BJ (cell line): Measurements from ENCODE around the gene ABCC3. TPM values are rescaled to one million over a fixed set of nuclear protein-coding genes. Genes with fewer than 3 reads are reported as not detected.

Source experiments
- CTCF ChIA-PET: fragments of 350-600 bp; formaldehyde crosslinking; extraction: SDS; loops from one replicate; lab custom pipeline; 2021; ENCODE audit warnings: antibody characterized with exemption, inconsistent platforms; lab: Yijun Ruan, JAX
- POLR2A ChIA-PET: fragments of 300-600 bp; sonication (Branson Sonifier 250); formaldehyde crosslinking; extraction: SDS; loops from one replicate; lab custom pipeline; 2021; ENCODE audit warnings: antibody characterized with exemption; lab: Charles Lee
- DNase-seq: peaks from one replicate; pipeline ENCODE4 v3.0.0-alpha.2; 2011; ENCODE audit warnings: low read depth
- H3K27me3 ChIP-seq: 2 replicates; pipeline ENCODE4 v1.6.0; 2011; ENCODE audit warnings: low read length; ENCODE audit not compliant: control insufficient read depth, insufficient read depth
- H3K36me3 ChIP-seq: 2 replicates; pipeline ENCODE4 v1.5.1; 2011; ENCODE audit warnings: low read length; ENCODE audit not compliant: control insufficient read depth, insufficient read depth
- H3K4me3 ChIP-seq: 2 replicates; pipeline ENCODE4 v1.5.1; 2011; ENCODE audit warnings: low read depth, mild to moderate bottlenecking, control low read depth, low read length
- polyA plus RNA-seq: library from polyadenylated mRNA; depleted of rRNA; stranded (reverse); fragments of >200 nt; gene quantifications from 2 replicates; pipeline ENCODE4 v1.2.3, GENCODE V29; 2011
- TF ChIP-seq, protein P1 (sequence below): IDR thresholded peaks from 2 replicates; pipeline ENCODE4 v1.5.1; 2011; ENCODE audit warnings: low read depth, mild to moderate bottlenecking, control low read depth, inconsistent platforms, low read length, moderate library complexity; ENCODE audit not compliant: insufficient read depth

The ABCC3 gene
- polyA plus RNA-seq, 1 experiment, result 56.4 TPM

DNA sequence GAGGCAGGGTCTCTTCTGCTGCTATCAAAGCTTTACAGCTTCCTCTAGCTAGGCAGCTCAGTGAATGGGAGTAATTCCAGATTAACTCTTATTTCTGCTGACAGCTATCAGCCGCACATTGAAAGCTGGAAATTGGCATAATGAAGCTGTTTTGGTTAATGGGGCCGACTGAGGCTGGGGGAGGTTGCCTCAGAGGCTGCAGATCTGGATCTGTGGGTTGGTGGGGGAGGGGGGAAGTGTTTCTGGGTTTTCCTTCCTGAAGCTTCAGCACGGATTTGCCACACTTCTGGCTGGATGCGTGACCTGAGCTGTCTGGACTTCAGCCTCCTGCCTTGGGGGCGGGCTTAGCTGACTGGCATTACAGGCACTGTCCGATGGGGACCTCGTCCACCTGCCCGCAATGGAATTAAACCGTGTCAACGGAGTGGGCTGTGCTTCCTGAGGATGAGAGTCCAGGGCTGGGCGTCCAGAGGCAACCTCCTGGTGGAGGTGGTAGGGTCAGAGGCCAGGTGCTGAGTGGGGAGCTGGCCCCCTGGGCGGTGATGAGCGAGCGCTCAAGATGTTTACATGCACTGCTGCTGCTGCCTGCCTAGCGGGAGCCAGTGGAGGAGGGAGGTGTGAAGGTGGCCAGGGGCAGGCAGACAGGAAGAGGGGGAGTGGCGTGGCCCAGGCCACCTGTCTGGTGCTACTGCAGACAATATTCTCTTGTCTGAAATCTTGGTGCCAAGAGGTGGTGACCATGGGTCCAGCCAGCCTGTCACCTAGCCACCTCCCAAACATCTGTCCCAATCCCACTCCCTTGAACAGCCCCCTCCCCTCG, 6.7 kb upstream of the ABCC3 start:
- Histone ChIP-seq H3K4me3 (no peak overlapping the region), H3K27me3 (no peaks in the 10 kb centered on the region), H3K36me3 (no peaks in the 10 kb centered on the region)
- TF ChIP-seq, protein P1, sequence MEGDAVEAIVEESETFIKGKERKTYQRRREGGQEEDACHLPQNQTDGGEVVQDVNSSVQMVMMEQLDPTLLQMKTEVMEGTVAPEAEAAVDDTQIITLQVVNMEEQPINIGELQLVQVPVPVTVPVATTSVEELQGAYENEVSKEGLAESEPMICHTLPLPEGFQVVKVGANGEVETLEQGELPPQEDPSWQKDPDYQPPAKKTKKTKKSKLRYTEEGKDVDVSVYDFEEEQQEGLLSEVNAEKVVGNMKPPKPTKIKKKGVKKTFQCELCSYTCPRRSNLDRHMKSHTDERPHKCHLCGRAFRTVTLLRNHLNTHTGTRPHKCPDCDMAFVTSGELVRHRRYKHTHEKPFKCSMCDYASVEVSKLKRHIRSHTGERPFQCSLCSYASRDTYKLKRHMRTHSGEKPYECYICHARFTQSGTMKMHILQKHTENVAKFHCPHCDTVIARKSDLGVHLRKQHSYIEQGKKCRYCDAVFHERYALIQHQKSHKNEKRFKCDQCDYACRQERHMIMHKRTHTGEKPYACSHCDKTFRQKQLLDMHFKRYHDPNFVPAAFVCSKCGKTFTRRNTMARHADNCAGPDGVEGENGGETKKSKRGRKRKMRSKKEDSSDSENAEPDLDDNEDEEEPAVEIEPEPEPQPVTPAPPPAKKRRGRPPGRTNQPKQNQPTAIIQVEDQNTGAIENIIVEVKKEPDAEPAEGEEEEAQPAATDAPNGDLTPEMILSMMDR, result no peak
- ChIA-PET CTCF (interaction anchor here (0.6 to 9.8 kb wide), 15 partner anchors 10 to 146 kb away, joined by 3 to 186 read pairs (median 8); partner anchors contain the start of genes CACNA1G and SPATA20), POLR2A (interaction anchor here (0.6 to 0.8 kb wide), 3 partner anchors 9 to 20 kb away, joined by 3 to 4 read pairs (median 4); no protein-coding TSS in a partner anchor)
- no peak for DNase-seq

DNA sequence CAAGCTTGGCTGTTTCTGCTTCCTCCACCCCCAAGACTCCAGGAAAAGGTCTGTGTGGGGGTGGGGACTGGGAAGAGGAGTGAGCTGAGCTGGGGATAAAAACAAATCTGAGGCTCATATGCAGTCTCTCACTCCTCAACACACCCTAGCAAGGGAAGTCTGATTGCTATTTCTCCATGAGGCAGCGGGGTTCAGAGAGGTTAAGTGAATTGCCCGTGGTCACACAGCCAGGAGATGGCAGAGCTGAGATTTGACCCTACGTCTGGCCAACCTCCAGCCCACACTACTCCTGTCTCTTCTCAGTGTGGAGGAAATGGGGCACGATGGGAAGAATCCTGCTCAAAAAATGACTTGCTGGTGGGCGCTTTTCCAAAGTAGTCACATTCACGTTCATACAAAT, 4.8 kb upstream of the ABCC3 start:
- H3K4me3 ChIP-seq, result no peak overlapping the region
- TF ChIP-seq, protein P1, result no peak
- no peaks in the 10 kb centered on the region for H3K27me3 ChIP-seq
- H3K36me3 ChIP-seq, result no peaks in the 10 kb centered on the region
- POLR2A ChIA-PET, result no interaction called here
- DNase-seq, result no peak
- CTCF ChIA-PET, result interaction anchor here (0.7 to 9.8 kb wide), 26 partner anchors 8 to 89 kb away, joined by 3 to 186 read pairs (median 8); partner anchors contain the start of genes CACNA1G, LUC7L3 and SPATA20

DNA sequence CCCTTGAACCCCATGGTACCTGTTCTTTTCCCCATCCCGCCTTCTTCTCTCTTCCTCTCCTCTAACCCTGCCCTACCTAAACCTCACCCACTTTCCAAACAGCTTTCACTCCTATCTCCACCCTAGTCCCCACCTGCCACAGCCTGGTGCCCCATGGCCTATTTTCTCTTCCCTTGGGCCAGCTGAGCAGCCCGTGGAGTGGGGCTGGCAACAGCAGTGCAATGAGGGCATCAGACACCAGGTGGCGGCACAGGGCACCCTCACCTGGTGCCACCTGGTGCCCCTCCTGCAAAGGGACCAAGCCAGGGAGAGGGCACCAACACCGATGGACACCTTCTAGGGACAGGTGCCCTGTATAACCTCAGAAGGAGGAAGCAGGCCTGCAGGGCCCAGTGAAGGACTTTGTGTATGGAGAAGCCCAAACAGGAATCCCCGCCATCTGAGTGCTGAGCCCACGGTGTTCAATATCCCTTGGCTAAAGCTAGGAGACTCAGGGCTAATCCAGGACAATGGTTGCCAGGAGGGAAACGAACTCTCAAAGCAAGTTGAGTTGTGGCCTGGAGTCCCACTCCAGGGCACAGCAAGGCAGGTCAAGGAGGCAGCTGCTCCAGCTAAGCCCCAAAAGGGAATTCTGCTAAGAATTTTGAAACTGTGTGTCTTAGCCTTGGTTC, 4.0 kb upstream of the ABCC3 start:
- Histone ChIP-seq H3K27me3 (no peaks in the 10 kb centered on the region), H3K4me3 (no peak overlapping the region), H3K36me3 (no peaks in the 10 kb centered on the region)
- TF ChIP-seq, protein P1, result peak; percentile 82
- ChIA-PET CTCF (interaction anchor here (0.6 to 9.8 kb wide), 25 partner anchors 7 to 90 kb away, joined by 3 to 186 read pairs (median 9); partner anchors contain the start of genes CACNA1G, LUC7L3 and SPATA20), POLR2A (no interaction called here)
- DNase-seq, result no peak

DNA sequence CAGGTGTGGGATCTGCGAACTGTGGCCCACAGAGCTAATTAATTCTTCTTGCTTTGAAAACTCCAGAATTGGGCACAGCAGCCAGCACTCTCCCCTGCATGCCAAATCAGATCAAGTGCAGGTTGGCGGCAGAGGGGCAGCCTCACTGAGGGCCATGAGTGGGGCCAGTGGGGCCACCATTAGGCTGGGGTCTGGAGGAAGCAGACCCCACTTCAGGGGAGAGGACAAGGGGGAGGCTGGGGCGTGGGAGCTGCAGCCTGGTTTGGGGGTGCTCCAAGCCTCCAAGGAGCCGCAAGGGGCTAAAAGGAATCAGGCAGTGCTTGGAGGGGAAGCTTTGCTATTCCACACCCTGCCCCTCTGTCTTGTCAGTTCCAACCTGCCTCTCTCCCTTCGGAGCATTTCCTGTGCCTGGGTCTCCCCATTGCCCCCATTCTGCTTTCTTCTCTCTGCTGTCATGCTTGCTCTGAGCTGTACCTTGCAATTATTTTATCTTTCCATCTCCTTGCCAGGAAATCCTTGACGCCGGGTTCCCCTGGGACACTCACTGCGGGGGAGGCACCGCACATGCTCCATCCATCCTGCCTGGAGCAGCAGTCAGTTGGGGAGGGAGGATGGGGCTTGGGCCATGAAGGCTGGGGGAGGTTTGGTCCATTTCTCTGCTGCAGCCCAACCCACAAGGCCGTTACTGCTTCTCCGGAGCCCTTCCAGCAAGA, 3.3 kb upstream of the ABCC3 start:
- CTCF ChIA-PET, result interaction anchor here (0.6 to 9.8 kb wide), 23 partner anchors 8 to 90 kb away, joined by 3 to 186 read pairs (median 9); partner anchors contain the start of genes CACNA1G and SPATA20
- H3K27me3 ChIP-seq, result no peaks in the 10 kb centered on the region
- no peak for DNase-seq
- TF ChIP-seq, protein P1, result no peak
- H3K36me3 ChIP-seq, result no peaks in the 10 kb centered on the region
- POLR2A ChIA-PET, result no interaction called here
- H3K4me3 ChIP-seq, result no peak overlapping the region
